Measurements from ENCODE around the gene PTPRS. TPM values are rescaled to one million over a fixed set of nuclear protein-coding genes. Genes with fewer than 3 reads are reported as not detected.

PTPRS gene
- total RNA-seq, 2 donors from 2014 or later: 7.9 to 15.6 TPM

DNA sequence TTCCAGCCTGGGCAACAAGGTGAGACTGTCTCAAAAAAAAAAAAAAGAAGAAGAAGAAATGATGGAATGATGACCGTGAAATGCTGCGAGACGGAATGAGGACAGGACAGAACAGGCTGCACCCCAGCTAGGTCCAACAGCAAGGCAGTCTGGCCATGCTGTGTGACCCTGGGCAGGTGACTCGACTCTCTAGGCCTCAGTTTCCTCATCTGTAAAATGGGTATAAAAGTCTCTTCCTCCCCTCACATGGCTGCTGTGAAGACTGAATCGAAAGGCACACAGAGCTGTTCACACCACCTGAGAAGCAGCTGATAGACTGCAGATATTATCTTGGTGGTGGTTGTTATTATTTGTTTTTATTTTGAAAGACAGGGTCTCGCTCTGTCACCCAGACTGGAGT, 22.3 kb downstream of the PTPRS start:
- intact Hi-C loops (cut with DNase I): no loop called here
- no peak overlapping the region for H3K27ac ChIP-seq
- peaks cover 6% of the 10 kb centered on the region for H3K27me3 ChIP-seq
- no peaks in the 10 kb centered on the region for H3K36me3 ChIP-seq
- no peak overlapping the region for H3K9ac ChIP-seq (ENCODE audit: low read depth in 2 of 2, low read length in 2 of 2)
- H3K9me3 ChIP-seq: no peaks in the 10 kb centered on the region
- no peak for DNase-seq
- no peaks in the 10 kb centered on the region for H3K4me1 ChIP-seq
- TF ChIP-seq CTCF (IDR thresholded peaks at IDR 0.05): no peak
- no peak overlapping the region for H3K4me3 ChIP-seq

GRCh38 chr19:5317321-5317720, 23.3 kb downstream of the PTPRS start:
- Histone ChIP-seq H3K4me1 (no peaks in the 10 kb centered on the region), H3K27ac (no peak overlapping the region), H3K9me3 (no peaks in the 10 kb centered on the region), H3K27me3 (peaks cover 5% of the 10 kb centered on the region), H3K36me3 (no peaks in the 10 kb centered on the region), H3K9ac (ENCODE audit: low read depth in 2 of 2, low read length in 2 of 2) (no peak overlapping the region), H3K4me3 (no peak overlapping the region)
- intact Hi-C loops (cut with DNase I): no loop called here
- no peak for DNase-seq
- no peak for TF ChIP-seq CTCF (IDR thresholded peaks at IDR 0.05)

- Histone ChIP-seq H3K9me3 (no peaks in the 10 kb centered on the region), H3K27me3 (no peaks in the 10 kb centered on the region), H3K9ac (ENCODE audit: low read depth in 2 of 2, low read length in 2 of 2) (no peak overlapping the region), H3K4me1 (no peaks in the 10 kb centered on the region), H3K4me3 (no peak overlapping the region), H3K36me3 (no peaks in the 10 kb centered on the region), H3K27ac (no peak overlapping the region)
- DNase-seq: no peak
- TF ChIP-seq CTCF (IDR thresholded peaks at IDR 0.05): no peak
- intact Hi-C loops (cut with DNase I): no loop called here
These were observed 24.5 kb downstream of the PTPRS start for GRCh38 chr19:5316138-5316537.

DNA sequence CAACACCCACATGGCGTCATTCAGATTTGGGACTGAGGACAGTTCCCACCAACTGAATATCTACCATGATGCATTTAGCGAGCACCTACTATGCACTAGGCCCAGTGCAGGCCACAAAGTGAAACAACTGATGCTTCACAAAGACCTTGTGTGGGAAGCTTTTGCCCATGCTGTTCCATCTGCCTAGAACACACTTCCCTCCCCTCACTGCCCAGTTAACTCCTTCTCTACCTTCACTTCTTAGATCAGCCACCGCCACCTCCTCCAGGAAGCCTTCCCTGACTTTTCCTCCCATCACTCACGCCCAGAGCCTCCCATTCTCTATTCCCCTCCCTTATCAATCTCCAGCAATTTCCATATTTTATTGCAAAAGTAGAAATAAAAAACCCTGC, 25.7 kb downstream of the PTPRS start:
- Histone ChIP-seq H3K4me3 (no peak overlapping the region), H3K9ac (ENCODE audit: low read depth in 2 of 2, low read length in 2 of 2) (no peak overlapping the region), H3K27ac (no peak overlapping the region), H3K9me3 (no peaks in the 10 kb centered on the region), H3K27me3 (no peaks in the 10 kb centered on the region), H3K4me1 (no peaks in the 10 kb centered on the region), H3K36me3 (no peaks in the 10 kb centered on the region)
- no peak for TF ChIP-seq CTCF (IDR thresholded peaks at IDR 0.05)
- no peak for DNase-seq
- intact Hi-C loops (cut with DNase I): no loop called here

DNA sequence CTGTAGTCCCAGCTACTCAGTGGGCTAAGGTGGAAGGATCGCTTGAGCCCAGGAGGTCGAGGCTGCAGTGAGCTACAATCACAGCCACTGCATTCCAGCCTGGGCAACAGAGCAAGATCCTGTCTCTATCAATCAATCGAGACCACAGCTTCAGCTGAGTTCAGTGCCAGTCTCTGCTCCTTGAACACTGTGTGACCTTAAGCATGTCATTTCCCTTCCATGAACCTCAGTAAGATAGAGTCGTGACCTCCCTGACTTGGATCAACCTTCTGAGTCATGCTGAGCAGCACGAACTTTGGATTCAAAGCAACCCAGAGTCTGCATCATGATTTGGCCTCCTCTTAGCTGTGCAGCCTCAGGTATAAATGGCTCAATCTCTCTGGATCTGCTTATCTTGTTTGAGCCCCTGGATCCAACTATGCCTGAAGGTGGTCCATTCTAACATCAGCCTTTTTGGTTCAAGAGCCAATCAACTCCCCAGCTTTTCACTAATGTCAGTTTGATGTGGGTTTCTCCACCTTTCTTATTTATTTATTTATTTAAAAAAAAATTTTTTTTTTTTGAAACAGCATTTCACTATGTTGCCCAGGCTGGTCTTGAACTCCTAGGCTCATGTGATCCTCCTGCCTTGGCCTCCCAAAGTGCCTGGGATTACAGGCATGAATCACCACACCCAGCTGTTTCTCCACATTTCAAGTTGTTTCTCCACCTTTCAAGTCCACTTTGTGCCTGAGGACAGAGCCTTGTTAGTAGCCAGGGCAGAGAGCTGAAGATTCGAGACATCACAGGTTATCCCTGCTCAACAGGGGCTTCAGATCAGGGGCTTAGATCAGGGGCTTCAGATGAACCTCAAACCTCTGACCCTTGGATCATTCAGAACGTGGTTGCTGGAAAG, 26.4 kb downstream of the PTPRS start:
- TF ChIP-seq CTCF (IDR thresholded peaks at IDR 0.05): no peak
- Histone ChIP-seq H3K27me3 (no peaks in the 10 kb centered on the region), H3K9me3 (no peaks in the 10 kb centered on the region), H3K4me1 (no peaks in the 10 kb centered on the region), H3K36me3 (no peaks in the 10 kb centered on the region), H3K9ac (ENCODE audit: low read depth in 2 of 2, low read length in 2 of 2) (no peak overlapping the region), H3K4me3 (no peak overlapping the region), H3K27ac (no peak overlapping the region)
- intact Hi-C loops (cut with DNase I): no loop called here
- no peak for DNase-seq

All from colonic mucosa (tissue), 4 donors.